ENCODE measurements around the gene GCAT. TPM values are rescaled to one million over a fixed set of nuclear protein-coding genes. Genes with fewer than 3 reads are reported as not detected.

The GCAT gene
- polyA plus RNA-seq, 1 donor (not counting 4 experiments of a cell fraction or from before 2014, with no cell fraction given), result 8.4 TPM

DNA sequence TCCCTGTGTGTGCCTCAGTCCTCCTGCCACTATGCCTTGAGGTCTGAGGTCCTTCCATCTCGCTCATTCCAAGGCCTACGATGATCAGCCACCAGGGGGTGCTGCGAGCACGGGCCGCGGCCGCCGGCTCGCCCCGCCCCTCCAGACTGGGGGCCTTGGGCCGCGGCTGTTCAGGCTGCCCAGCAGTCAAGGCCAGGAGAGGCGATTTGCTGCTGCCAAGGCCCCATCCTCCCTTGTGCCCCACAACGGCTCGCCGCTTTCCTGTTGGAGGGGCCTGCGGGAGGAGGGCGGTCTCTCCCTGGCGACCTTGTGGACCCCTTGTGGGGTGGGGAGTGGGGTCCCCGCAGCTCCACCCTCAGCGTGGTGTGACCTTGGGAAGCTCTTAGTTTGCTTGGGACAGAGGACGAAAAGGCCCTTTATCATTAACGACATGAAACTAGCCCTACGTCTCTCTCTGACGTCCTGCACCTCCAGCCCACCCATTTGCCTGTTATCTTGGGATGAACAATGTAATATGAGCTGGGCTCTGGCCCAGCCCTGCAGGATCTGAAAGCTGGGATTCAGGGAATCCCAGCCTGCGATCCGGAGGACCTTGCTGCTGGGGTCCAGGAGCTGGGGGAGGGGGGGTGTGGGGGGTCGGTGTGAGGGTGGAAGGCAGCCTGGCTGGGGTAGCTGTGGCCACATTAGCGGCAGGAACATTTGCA lies 10.1 kb downstream of the GCAT start:
- Histone ChIP-seq H3K4me1 (ENCODE audit: control insufficient read depth, extremely low read depth, insufficient read depth, low read length) (peaks cover 18% of the 10 kb centered on the region), H4K20me1 (ENCODE audit: control insufficient read depth, extremely low read depth, insufficient read depth, low read length) (no peaks in the 10 kb centered on the region), H2AFZ (ENCODE audit: control insufficient read depth, low read length) (peak overlapping the region; percentile 70), H3K27ac (ENCODE audit: control insufficient read depth, insufficient read depth, low read length) (no peak overlapping the region), H3K4me2 (ENCODE audit: control insufficient read depth, extremely low read depth, insufficient read depth, low read depth, low read length) (peak overlapping the region; percentile 70), H3K9ac (ENCODE audit: control insufficient read depth, extremely low read depth, insufficient read depth, low read length) (peak overlapping the region; percentile 22), H3K9me3 (ENCODE audit: control insufficient read depth, low read depth, low read length) (no peaks in the 10 kb centered on the region), H3K27me3 (ENCODE audit: control insufficient read depth, extremely low read depth, insufficient read depth, low read length) (peaks cover 17% of the 10 kb centered on the region), H3K79me2 (ENCODE audit: control insufficient read depth, insufficient read depth, low read length) (no peaks in the 10 kb centered on the region), H3K4me3 (ENCODE audit: control insufficient read depth in 2 of 3, extremely low read depth in 1 of 3, insufficient read depth in 2 of 3, low read depth in 1 of 3, low read length in 3 of 3) (peak overlapping the region in 1 of 3 experiments; percentile 18), H3K36me3 (ENCODE audit: control insufficient read depth in 2 of 2, extremely low read depth in 1 of 2, insufficient read depth in 2 of 2, low read length in 2 of 2) (peaks cover 1 to 7% of the 10 kb centered on the region in 2 experiments), H3K9me1 (ENCODE audit: control insufficient read depth, extremely low read depth, insufficient read depth, low read length) (no peaks in the 10 kb centered on the region)
- dilution Hi-C loops (cut with MboI; ENCODE audit: extremely low pct_ligation_motif_present, low sequenced_read_pairs), result no loop called here
- FAIRE-seq (no peak), DNase-seq (ENCODE audit: low read depth, low spot score) (no peak)
- TF ChIP-seq CTCF (optimal IDR thresholded peaks at IDR 0.05 in 1 of 3, IDR thresholded peaks at IDR 0.05 in 1 of 3, conservative IDR thresholded peaks at IDR 0.05 in 1 of 3; ENCODE audit: extremely low read depth in 1 of 3, insufficient read depth in 2 of 3, low read length in 3 of 3), result peak; percentile 84 to 96 (median 93)
- TF ChIP-seq EZH2 (IDR thresholded peaks at IDR 0.05; ENCODE audit: low read length), result no peak

DNA sequence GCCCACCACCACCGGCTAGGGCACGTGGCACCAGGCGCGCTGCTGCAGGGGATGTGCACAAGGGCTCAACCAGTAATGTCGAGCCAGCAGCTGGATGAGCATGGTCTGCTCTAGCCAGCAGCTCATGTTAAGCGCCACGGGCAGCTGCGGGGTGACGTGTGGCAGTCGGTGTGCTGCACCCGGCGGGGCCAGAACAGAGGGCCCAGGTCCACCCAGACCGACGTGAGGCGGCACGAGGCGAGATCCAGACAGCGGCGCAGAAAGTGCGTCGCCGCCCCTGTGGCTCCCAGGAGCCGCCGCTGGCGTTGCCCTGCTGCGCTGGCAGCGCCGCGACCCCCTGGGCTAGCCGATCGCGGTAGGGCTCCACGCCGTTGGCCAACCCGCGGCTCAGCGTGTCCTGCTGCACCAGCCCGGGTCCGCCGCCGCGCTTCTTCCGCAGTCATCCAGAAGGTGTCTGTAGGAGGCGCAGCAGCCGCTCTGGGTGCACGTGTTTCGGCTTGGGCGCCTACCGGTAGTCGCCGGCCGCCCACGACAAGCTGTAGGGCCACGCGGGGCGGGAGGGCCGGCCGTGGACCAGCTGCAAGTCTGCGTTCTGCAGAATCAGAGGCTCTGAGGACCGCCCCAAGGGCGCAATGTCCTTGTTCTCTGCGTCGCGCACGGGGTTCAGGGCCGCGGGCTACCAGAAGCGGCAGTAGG lies 10.8 kb downstream of the GCAT start:
- peaks cover 18% of the 10 kb centered on the region for H3K4me1 ChIP-seq (ENCODE audit: control insufficient read depth, extremely low read depth, insufficient read depth, low read length)
- dilution Hi-C loops (cut with MboI; ENCODE audit: extremely low pct_ligation_motif_present, low sequenced_read_pairs), result no loop called here
- H3K79me2 ChIP-seq (ENCODE audit: control insufficient read depth, insufficient read depth, low read length), result no peaks in the 10 kb centered on the region
- no peaks in the 10 kb centered on the region for H3K9me1 ChIP-seq (ENCODE audit: control insufficient read depth, extremely low read depth, insufficient read depth, low read length)
- no peaks in the 10 kb centered on the region for H4K20me1 ChIP-seq (ENCODE audit: control insufficient read depth, extremely low read depth, insufficient read depth, low read length)
- H3K9ac ChIP-seq (ENCODE audit: control insufficient read depth, extremely low read depth, insufficient read depth, low read length), result peak overlapping the region; percentile 9
- peaks cover 1 to 7% of the 10 kb centered on the region in 2 experiments for H3K36me3 ChIP-seq (ENCODE audit: control insufficient read depth in 2 of 2, extremely low read depth in 1 of 2, insufficient read depth in 2 of 2, low read length in 2 of 2)
- H3K4me2 ChIP-seq (ENCODE audit: control insufficient read depth, extremely low read depth, insufficient read depth, low read depth, low read length), result peak overlapping the region; percentile 67
- H3K27me3 ChIP-seq (ENCODE audit: control insufficient read depth, extremely low read depth, insufficient read depth, low read length), result peaks cover 22% of the 10 kb centered on the region
- peak overlapping the region; percentile 80 for H2AFZ ChIP-seq (ENCODE audit: control insufficient read depth, low read length)
- no peaks in the 10 kb centered on the region for H3K9me3 ChIP-seq (ENCODE audit: control insufficient read depth, low read depth, low read length)
- H3K27ac ChIP-seq (ENCODE audit: control insufficient read depth, insufficient read depth, low read length), result no peak overlapping the region
- DNase-seq (ENCODE audit: low read depth, low spot score) (no peak), FAIRE-seq (no peak)
- TF ChIP-seq EZH2 (IDR thresholded peaks at IDR 0.05; ENCODE audit: low read length) (no peak), CTCF (optimal IDR thresholded peaks at IDR 0.05 in 1 of 3, IDR thresholded peaks at IDR 0.05 in 1 of 3, conservative IDR thresholded peaks at IDR 0.05 in 1 of 3; ENCODE audit: extremely low read depth in 1 of 3, insufficient read depth in 2 of 3, low read length in 3 of 3) (peak; percentile 18 to 78 (median 66))
- H3K4me3 ChIP-seq (ENCODE audit: control insufficient read depth in 2 of 3, extremely low read depth in 1 of 3, insufficient read depth in 2 of 3, low read depth in 1 of 3, low read length in 3 of 3), result peak overlapping the region in 2 of 3 experiments; percentile 18 to 57
